Measurements from ENCODE around the gene TRAPPC2L.

The TRAPPC2L gene

DNA sequence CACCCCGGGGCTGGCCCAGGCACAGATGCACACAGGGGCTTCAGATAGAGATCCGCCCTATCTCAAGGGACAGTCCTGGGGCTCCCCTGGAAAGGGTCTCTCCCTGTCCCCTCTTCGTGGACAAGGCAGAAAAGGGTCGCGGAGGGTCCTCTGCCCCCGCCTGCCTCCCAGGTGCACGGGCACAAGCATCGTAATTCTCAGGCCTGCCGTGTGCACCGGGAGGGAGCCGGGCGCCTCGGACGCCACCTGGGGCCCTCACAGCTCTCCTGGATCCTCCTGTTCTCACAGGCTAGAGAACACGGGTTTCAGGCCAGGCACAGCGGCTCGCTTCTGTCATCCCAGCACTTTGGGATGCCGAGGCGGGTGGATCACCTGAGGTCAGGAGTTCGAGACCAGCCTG is 21.4 kb downstream of the TRAPPC2L start:
- DNase-seq (ENCODE audit: low read depth): no peak

DNA sequence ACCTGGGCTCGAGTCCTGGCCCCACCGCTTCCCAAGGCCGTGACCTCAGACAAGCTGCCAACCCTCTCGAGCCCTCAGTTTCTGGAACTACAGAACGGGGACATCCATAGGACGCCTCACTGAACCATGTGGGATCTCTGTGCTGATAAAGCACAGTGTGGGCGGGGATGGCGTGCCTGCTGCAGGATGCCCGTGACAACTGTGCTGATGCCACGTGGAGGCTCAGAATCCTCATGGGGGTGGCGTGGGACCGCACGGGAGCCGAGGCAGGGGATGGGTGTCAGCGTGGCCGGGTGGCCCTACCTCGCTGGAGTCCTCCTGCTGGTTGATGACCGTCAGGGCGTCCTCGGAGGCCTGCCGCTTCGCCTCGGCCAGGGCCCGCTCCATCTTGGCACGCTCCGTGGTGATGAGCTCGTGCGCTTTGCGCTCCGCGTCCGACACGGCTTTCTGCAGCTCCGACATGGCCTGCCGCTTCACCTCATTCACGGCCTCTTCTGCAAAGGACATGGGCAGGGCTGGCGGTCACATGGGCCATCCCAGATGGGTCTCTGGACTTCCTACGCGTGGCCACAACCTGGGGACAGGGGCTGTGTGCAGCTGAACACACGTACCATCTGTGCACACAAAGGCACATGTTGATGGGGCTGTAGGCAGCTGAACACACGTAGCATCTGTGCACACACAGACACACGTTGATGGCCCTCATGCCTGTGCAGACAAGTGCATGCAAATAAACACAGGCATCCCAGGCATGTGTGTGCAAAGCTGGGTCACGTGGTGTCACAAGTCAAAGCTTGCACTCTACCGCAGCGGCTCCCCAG is 22.2 kb downstream of the TRAPPC2L start:
- no peak for DNase-seq (ENCODE audit: low read depth)
- H3K4me3 ChIP-seq (ENCODE audit: low read length): no peak overlapping the region
- TF ChIP-seq, protein P1, sequence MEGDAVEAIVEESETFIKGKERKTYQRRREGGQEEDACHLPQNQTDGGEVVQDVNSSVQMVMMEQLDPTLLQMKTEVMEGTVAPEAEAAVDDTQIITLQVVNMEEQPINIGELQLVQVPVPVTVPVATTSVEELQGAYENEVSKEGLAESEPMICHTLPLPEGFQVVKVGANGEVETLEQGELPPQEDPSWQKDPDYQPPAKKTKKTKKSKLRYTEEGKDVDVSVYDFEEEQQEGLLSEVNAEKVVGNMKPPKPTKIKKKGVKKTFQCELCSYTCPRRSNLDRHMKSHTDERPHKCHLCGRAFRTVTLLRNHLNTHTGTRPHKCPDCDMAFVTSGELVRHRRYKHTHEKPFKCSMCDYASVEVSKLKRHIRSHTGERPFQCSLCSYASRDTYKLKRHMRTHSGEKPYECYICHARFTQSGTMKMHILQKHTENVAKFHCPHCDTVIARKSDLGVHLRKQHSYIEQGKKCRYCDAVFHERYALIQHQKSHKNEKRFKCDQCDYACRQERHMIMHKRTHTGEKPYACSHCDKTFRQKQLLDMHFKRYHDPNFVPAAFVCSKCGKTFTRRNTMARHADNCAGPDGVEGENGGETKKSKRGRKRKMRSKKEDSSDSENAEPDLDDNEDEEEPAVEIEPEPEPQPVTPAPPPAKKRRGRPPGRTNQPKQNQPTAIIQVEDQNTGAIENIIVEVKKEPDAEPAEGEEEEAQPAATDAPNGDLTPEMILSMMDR (conservative IDR thresholded peaks at IDR 0.05; ENCODE audit: low read length): no peak

More for the DNA sequence above, 21.4 kb downstream of the TRAPPC2L start:
- TF ChIP-seq, protein P1 (conservative IDR thresholded peaks at IDR 0.05; ENCODE audit: low read length): no peak
- H3K4me3 ChIP-seq (ENCODE audit: low read length): no peak overlapping the region

DNA sequence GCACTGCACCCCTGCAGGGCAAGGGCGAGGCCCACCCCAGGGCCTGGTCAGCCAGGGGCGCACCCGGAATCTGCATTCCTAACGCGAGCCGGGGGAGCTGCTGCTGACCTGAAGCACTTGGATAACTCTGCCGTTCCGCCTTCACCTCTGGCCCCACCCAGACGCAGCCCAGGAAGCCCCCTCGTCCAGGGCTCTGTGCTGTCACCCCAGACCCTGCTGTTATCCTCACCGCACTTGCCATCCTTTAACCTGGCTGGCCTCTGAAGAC is 22.8 kb downstream of the TRAPPC2L start:
- DNase-seq (ENCODE audit: low read depth): no peak
- no peak overlapping the region for H3K4me3 ChIP-seq (ENCODE audit: low read length)
- TF ChIP-seq, protein P1 (conservative IDR thresholded peaks at IDR 0.05; ENCODE audit: low read length): no peak

DNA sequence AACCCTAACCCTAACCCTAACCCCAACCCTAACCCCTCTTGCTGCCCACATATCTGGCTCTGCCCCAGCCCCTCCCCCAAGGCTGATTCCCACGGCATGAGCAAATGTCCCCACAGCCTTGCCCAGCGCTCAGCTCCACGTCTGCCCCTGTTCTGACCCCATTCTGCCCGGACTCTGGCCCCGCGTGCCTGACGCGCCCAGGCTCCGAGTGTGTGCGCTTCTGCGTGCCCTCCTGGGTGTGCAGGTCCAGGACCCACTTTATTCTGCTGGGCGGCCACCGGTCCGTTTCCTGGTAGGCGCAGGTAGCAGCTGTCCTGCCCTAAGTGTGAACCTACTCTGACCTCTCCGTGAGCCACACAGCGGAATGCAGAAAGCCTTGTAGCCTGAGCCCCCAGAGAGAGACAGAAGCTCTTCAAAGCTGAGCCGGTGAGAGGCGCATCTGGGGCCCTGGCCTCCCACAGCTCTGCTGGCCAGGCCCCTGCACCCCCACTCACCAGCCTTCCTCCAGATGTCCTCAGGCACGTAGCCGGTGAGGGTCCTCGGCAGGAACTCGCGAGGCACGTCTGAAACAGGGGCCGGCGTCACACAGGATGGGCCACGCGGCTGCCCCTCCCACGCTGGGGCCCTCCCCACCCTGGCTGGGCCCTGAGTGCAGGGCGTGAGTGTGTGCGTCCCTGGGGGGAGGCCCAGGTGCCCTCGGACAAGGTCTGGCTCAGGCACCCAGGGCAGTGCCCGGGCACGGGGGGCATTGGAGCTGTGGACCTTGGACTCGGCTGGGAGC is 23.5 kb downstream of the TRAPPC2L start:
- H3K4me3 ChIP-seq (ENCODE audit: low read length): no peak overlapping the region
- no peak for DNase-seq (ENCODE audit: low read depth)
- TF ChIP-seq, protein P1 (conservative IDR thresholded peaks at IDR 0.05; ENCODE audit: low read length): no peak

DNA sequence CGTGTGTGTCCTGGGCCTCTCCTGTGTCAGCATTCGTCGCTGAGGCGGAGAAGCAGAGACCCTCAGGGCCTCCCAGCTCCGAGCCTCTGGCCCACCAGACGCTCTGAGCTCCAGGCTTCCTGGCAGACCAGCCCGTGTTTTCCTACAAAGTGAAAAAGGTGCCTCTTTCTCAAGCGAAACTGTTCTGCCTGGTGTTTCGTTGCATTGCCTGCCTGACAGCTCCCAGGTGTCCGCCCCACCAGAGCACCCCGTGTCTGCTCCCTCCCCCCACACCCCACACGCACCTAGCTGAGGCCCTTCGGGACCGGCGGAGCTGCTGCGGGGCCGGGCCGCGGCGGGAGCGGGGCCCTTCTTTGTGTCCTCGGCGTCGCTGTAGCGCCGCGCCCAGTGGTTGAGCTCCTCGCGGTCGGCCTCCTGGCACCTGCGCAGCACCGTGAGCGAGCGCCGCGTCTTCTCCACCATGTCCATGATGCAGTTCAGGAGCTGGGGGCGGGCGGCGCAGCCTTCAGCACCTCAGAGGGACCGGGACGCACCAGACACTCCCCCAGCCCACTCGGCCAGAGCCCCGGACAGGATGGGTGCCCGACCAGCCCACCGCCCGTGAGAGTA is 24.2 kb downstream of the TRAPPC2L start:
- TF ChIP-seq, protein P1 (conservative IDR thresholded peaks at IDR 0.05; ENCODE audit: low read length): no peak
- H3K4me3 ChIP-seq (ENCODE audit: low read length): no peak overlapping the region
- DNase-seq (ENCODE audit: low read depth): no peak

DNA sequence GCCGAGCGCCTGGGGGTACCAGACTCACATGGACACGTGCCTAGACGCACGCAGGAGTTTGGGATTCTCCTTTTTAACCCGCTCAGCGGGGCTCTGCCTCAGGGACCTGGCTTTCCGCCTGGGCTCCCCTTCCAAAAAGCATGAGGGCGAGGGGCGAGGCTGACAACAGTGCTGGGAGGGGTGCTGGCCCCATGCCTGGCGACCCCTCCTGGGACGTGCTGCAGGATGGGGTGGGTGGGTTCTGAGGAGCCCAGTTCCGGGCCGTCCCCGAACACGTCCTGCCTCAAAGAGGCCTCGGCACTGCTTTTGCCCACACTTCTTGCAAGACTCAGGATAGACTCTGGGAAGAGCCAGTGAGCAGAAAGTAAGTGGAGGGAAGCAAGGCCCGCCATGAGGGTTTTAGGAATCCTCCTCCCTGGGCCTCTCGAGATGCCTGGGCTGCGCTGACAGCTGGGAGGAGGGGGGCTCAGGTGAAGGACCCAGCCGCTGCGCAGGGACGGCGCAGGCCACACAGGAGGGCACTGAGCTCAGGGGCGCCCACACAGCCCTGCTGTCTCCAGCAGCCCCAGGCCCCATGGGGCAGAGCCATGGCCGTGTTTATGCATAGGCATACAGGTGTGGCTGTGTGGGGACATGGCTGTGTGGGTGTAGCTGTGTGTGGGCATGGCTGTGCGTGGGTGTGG is 24.9 kb downstream of the TRAPPC2L start:
- H3K4me3 ChIP-seq (ENCODE audit: low read length): no peak overlapping the region
- TF ChIP-seq, protein P1 (conservative IDR thresholded peaks at IDR 0.05; ENCODE audit: low read length): no peak
- DNase-seq (ENCODE audit: low read depth): no peak

Measured in AG10803 (cell line).